H1 (cell line): ENCODE results near the gene PKP1. TPM values are rescaled to one million over a fixed set of nuclear protein-coding genes. Genes with fewer than 3 reads are reported as not detected.

ENCODE experiments used
- CHD7 ChIP-seq: fragments of 300-600 bp; sonication (generic); IDR thresholded peaks from 2 replicates; pipeline ENCODE4 v1.7.1; 2012; ENCODE audit warnings: low read length, moderate library complexity, mild to moderate bottlenecking, inconsistent platforms; ENCODE audit not compliant: insufficient replicate concordance
- EP300 ChIP-seq, 2 experiments: IDR thresholded peaks; 1 replicate in 1 of 2; 2 replicates in 1 of 2; pipeline ENCODE4 v1.6.1; 2011 to 2012; ENCODE audit warnings: low read depth in 2 of 2, low read length in 2 of 2, mild to moderate bottlenecking in 2 of 2, borderline replicate concordance in 1 of 2, inconsistent platforms in 1 of 2, moderate library complexity in 1 of 2
- JUND ChIP-seq: IDR thresholded peaks from 2 replicates; pipeline ENCODE4 v1.6.1; 2011; ENCODE audit warnings: mild to moderate bottlenecking, improper control_type of control experiment, low read length
- KDM1A ChIP-seq: fragments of 200-600, 300-600 bp; sonication (generic); IDR thresholded peaks from 2 replicates; pipeline ENCODE4 v1.7.1; 2016; ENCODE audit warnings: mild to moderate bottlenecking, low read length, borderline replicate concordance
- POLR2A ChIP-seq, 2 experiments: IDR thresholded peaks; 1 replicate in 1 of 2; 2 replicates in 1 of 2; pipeline ENCODE4 v1.6.1; 2011; ENCODE audit warnings: low read depth in 2 of 2, low read length in 2 of 2, mild to moderate bottlenecking in 2 of 2; ENCODE audit errors: control extremely low read depth in 1 of 2
- SIN3A ChIP-seq, 2 experiments: IDR thresholded peaks in 1 of 2; conservative IDR thresholded peaks in 1 of 2; 2 replicates each; pipeline ENCODE4 v1.6.1; 2011 to 2012; ENCODE audit warnings: low read length in 2 of 2, improper control_type of control experiment in 1 of 2, low read depth in 1 of 2, mild to moderate bottlenecking in 1 of 2
- YY1 ChIP-seq: IDR thresholded peaks from 2 replicates; pipeline ENCODE4 v1.6.1; 2011; ENCODE audit warnings: low read depth, mild to moderate bottlenecking, low read length
- polyA plus RNA-seq, 7 experiments: library from polyadenylated mRNA; depleted of rRNA in 3 of 7; stranded (reverse) in 5 of 7; unstranded in 2 of 7; fragments of >200 nt in 5 of 7; fragments of 200-250 nt in 2 of 7; gene quantifications; 1 replicate in 5 of 7; 2 replicates in 1 of 7; 4 replicates in 1 of 7; pipeline versions ENCODE4 v1.2.1 to v1.2.3, GENCODE V29; 2011 to 2013; ENCODE audit warnings: missing spikeins in 2 of 7, mixed read lengths in 2 of 7
- total RNA-seq: library from RNA; stranded (reverse); fragmentation: NEBNext Ultra II Directional; extraction: Animal tissue kit (Norgen Biotek cat#: 25700); gene quantifications from 2 replicates; pipeline ENCODE4 v1.2.1, GENCODE V29; 2021

Gene PKP1
- total and polyA plus RNA-seq, 2 of the 8 experiments (the other 6 are each of a cell fraction or from before 2014, with no cell fraction given), result 0.21 to 0.95 TPM

GRCh38 chr1:201282216-201282615 is 1.1 kb upstream of the PKP1 start (continued):
- no peak for TF ChIP-seq SIN3A (conservative IDR thresholded peaks at IDR 0.05 in 1 of 2, IDR thresholded peaks at IDR 0.05 in 1 of 2; ENCODE audit: low read depth in 1 of 2, low read length in 2 of 2)
- TF ChIP-seq KDM1A, result no peak
- no peak for TF ChIP-seq JUND
- TF ChIP-seq CHD7, result no peak
- TF ChIP-seq POLR2A (IDR thresholded peaks at IDR 0.05; ENCODE audit: control extremely low read depth in 1 of 2, low read depth in 2 of 2, low read length in 2 of 2), result no peak
- TF ChIP-seq EP300 (IDR thresholded peaks at IDR 0.05; ENCODE audit: borderline replicate concordance in 1 of 2, low read depth in 2 of 2, low read length in 2 of 2), result no peak
- no peak for TF ChIP-seq YY1
